ENCODE measurements around the gene LAIR1.

GRCh38 chr19:54379187-54379678 is 14.5 kb upstream of the LAIR1 start:
- TF ChIP-seq CTCF (IDR thresholded peaks at IDR 0.05), result no peak
- no peak for TF ChIP-seq POLR2A (IDR thresholded peaks at IDR 0.05)
